ENCODE results near the gene SDHAF2.

- no peak for TF ChIP-seq CTCF (IDR thresholded peaks at IDR 0.05)
- no peak for TF ChIP-seq POLR2A (IDR thresholded peaks at IDR 0.05)
Observed at GRCh38 chr11:61484541-61484940, 54.6 kb downstream of the SDHAF2 start.

Data from heart left ventricle (tissue), 13 donors.